GM19452 (cell line): ENCODE data around the gene POLR2E.

Experiments used
- ATAC-seq: cut with Tn5 transposase; IDR thresholded peaks from one replicate; pipeline ENCODE4 v1.9.1; 2021; ENCODE audit not compliant: unreplicated experiment

The POLR2E gene

DNA sequence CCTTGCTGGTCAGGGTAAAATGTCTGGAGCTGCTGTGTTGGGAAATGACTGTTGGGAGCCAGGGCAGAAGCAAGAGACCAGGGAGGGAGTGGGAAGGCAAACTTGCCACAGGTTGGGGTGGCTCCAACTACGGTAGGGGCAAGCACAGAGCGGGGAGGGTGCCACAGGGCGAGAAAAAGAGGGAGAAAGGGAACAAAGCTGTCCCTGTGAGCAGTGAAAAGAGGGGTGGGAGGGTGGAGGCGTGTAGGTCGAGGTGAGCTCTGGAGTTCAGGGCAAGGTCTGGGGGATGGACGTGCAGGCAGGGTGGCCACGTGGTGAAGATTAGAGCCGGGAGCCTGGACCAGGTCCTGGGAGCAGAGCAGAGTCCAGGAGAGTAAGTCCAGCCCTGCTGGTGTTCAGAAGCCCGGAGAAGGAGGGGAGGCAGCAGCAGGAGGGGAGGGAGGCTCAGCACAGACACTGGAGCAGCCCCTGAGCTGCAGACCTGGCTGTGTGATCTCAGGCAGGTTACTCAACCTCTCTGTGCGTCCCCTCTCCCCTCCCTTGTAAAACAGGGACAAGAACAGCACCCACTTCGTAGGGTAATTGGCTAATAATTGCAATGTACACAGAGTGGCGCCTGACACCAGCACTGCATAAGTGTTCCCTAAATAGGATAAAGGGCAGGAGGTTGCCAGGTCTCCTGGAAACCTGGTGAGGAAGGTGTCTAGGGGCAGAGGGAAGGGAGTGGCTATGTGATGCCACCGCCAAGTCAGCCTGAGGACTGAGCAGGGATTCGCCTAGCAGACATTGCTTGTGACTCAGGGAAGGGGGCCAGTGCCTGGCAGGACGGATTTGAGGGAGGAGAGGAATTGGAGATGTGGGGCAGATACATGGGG is 3.2 kb upstream of the POLR2E start:
- no peak for ATAC-seq

GRCh38 chr19:1097810-1098176 is 2.6 kb upstream of the POLR2E start:
- ATAC-seq: no peak

- no peak for ATAC-seq
These were observed 559 bp downstream of the POLR2E start for GRCh38 chr19:1094655-1094977.

DNA sequence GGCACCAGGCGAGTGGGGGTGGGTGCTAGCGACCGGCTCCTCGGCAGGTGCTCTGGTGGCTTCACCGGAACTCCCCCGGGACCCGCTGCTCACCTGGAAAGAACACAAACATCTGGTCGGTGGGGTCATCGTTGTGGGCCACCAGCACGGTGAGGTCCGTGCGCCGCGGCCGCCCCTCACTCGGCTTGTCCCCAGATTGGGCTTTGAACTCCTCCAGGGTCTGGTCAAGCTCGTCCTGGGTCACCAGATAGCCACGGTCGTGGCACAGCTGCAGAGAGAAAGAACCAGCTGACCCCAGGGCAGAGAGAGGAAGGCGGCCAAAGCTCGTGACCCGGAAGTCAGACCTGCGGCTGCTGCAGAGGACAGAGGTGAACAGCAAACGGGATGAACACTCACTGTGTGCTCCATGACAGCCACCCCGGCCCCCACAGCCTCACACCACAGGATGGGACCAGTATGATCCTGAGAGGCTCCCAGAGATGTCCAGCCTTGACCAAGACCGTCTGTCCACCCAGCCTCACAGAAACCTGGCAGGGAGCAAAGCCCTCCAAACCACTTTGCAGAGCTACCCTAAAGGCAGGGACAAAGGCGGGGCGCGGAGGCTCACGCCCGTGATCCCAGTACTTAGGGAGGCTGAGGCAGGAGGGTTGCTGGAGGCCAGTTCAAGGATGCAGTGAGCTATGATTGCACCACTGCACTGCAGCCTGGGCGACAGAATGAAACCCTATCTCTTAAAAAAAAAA is 1.2 kb downstream of the POLR2E start:
- ATAC-seq: no peak

GRCh38 chr19:1093330-1093729 is 1.8 kb downstream of the POLR2E start:
- ATAC-seq: no peak

DNA sequence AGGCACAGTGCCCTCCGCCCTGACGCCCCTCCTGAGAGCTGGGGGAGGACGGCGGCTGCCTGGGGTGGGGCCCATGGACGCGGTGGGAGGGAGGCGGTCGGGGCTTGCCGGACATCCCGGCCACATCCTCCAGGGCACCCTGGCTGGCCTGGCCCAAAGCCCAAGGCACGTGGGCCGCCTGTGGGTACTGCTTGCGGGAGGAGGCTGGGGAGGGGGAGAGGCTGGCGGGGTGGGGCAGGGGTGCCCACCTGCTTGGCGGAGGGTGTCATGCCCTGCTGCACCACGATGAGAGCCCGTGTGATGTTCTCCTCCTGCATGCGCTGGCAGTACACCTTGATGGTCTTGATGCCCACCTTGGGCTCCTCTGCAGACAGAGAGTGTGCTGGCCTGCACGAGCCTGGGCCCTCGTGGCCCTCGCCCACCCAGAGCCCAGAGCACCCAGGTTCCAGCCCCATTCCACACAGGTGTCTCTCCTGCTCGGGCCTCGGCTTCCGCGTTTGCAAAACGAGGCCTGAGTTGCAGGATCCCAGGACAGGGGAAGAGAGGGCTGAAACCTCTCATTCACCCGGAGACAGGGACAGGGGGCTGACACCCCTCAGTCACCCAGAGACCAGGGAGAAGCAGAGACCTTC is 3.5 kb downstream of the POLR2E start:
- ATAC-seq: no peak

GRCh38 chr19:1090731-1091543 is 4.2 kb downstream of the POLR2E start:
- ATAC-seq: no peak

GRCh38 chr19:1089891-1090290 is 5.3 kb downstream of the POLR2E start:
- ATAC-seq: no peak

- no peak for ATAC-seq
These were observed 5.9 kb downstream of the POLR2E start for GRCh38 chr19:1089126-1089771.

DNA sequence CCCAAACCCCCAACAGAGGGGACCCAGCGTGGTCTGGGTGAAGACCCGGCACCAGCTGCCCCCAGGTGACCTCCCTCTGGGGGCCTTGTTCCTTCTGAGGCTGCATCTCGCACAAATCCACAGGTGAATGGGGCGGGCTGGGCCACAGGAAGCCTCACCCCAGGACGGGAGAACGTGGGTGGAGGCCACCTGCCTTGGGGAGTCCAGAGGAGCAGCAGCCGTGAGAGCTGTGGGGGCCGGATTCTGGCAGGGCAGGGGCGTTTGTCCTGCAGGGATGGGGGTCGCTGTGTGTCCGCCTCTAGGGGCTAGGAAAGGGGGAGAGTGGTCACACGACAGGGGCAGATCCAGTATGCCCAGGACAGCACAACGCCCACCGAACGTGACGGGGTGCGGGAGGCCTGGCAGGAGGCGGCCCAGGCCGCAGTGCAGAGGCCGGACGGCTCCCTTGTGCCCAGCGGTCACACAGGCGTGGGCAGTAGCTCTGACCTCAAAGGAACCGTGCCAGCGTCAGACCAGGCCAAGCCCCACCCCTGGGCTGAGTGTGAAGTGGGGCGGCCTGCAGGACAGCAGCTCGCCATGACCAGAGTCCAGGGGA is 6.7 kb downstream of the POLR2E start:
- no peak for ATAC-seq

DNA sequence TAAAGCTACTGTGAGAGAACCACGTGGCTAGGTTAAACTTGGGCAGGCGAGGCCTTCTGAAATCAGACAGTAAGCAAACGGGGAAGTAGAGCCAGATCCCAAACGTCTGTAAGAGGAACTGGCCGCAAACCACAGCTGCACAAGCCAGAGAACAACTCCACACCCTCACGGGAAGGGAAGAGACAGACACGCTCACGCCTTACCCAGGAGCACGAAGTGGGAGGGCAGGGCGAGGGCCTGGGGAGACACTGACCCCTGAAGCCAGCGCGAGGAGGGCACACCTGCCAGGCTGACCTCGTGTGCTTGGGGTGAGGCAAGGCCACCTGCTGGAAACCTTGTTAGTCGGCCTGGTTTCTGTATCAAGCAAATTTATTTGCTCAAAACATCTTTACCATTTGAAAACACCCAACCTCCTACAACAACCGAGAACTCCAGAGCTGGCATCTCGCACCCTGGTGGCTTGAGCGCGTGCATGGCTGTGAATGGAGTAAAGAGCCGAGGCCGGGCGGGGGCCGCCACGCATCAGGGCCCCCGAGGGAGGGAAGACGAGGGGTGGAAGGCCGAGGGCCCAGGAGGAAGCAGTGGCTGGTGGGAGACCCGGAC is 7.3 kb downstream of the POLR2E start:
- no peak for ATAC-seq

DNA sequence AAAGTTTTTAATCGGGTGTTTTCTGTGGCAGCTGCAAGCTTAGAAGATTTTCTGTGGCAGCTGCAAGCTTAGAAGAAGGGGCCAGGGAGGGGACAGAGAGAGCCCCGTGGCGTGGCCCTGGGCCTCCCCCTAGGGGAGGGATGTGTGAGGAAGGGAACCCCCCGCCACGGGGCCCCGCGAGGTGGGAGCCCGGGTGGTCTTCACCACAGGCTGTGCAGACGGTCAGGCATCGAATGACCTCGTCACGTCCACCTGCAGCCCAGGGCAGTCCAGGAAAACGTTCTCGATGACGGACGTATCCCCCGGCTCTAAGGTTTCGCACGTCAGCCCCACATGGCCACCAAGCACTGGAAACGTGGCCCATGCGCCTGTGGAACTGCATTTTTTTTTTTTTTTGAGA is 8.6 kb downstream of the POLR2E start:
- no peak for ATAC-seq

- ATAC-seq: no peak
These were observed 9.3 kb downstream of the POLR2E start for GRCh38 chr19:1085676-1086442.

GRCh38 chr19:1085053-1085658 is 10.0 kb downstream of the POLR2E start:
- no peak for ATAC-seq

DNA sequence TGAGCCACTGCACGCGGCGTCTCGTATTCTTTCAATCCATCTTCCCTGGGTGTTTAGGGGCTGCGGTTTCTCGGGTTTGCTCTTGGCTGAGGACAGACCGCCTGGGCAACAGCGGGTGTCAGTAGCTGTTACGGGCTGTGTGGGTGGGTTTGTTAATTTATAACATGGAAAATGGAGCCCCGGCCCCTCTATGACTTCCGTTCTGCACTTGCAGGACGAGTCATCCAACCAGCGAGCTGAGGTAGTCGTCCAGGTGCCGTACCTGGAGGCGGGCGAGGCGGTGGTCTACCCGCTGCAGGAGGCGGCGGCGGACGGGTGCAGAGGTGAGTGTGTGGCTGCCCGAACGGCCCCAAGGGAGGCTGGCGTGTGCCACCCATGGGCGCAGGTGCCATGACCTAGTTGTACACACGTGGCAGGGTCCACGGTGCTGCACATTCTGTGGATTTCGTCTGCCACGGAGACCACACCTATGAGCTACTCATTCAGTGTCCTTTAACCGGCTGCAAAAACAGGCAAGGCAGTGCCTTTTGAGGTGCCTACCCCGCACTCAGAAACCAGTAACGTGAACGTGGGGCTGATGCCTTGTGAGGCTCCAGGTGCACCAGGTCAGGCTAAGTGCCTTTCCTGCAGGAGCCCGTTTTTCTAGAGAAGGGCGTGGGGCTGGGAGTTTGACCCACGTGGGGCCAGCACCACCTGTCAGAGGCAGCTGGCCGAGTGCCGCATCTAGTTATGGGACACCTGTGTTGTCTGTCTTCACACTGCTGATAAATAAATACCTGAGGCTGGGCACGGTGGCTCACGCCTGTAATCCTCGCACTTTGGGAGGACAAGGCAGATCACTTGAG is 10.9 kb downstream of the POLR2E start:
- no peak for ATAC-seq

DNA sequence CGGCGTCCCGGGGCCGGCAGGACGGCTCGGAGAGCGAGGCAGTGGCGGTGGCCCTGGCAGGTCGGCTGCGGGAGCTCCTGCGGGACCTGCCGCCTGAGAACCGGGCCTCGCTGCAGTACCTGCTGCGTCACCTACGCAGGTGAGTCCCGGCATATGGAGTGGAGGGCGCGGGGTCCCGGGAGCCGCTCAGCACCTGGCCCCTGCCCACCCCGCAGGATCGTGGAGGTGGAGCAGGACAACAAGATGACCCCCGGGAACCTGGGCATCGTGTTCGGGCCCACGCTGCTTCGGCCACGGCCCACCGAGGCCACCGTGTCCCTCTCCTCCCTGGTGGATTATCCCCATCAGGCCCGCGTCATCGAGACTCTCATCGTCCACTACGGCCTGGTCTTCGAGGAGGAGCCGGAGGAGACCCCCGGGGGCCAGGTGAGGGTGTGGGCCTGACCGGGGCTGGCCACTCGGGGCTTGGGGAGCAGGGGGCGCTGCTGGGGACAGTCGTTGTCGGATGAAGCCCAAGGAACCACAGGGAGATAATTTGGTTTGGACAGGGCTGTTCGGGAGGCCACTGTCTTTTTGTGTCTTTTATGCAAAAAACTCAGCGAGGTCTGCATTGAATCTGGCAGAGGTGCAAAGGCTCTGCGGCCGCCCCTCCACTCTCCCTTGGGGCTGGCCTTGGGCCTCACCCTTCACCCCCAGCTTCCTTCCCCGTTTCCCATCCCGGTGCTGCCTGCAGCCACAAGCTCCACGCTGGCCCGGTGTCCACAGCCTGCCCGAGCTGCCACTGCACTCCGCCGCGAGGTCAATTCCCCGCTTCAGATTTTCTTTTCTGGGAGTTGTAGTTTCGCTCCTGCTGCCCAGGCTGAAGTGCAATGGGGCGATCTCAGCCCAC is 12.0 kb downstream of the POLR2E start:
- no peak for ATAC-seq
